GM19351 (cell line): Measurements from ENCODE around the gene ZNF771.
"Not testable (repeated sequence)": the region's sequence is repeated elsewhere in the genome, so short reads cannot be mapped to it uniquely, and the experiment has no call there.

Source experiments
- ATAC-seq: cut with Tn5 transposase; IDR thresholded peaks from one replicate; pipeline ENCODE4 v1.9.1; 2021; ENCODE audit warnings: mild to moderate bottlenecking, moderate library complexity; ENCODE audit not compliant: unreplicated experiment

ZNF771 gene

GRCh38 chr16:30375864-30376263, 31.5 kb upstream of the ZNF771 start:
- no peak for ATAC-seq

DNA sequence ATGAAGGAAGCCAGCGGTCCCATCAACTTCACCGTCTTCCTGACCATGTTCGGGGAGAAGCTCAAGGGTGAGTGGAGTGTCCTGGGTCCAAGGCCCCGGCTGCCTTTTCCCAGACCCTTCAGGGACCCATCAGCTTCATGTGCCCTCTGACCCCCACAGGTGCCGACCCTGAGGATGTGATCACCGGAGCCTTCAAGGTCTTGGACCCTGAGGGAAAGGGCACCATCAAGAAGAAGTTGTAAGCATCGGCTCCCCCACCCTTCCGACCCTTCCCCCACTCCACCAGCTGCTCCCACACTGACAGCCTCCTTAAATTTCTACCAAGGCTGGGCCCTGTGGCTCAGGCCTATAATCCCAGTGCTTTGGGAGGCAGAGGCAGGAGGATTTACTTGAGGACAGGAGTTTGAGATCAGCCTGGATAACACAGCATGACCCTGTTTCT, 30.9 kb upstream of the ZNF771 start:
- no peak for ATAC-seq

DNA sequence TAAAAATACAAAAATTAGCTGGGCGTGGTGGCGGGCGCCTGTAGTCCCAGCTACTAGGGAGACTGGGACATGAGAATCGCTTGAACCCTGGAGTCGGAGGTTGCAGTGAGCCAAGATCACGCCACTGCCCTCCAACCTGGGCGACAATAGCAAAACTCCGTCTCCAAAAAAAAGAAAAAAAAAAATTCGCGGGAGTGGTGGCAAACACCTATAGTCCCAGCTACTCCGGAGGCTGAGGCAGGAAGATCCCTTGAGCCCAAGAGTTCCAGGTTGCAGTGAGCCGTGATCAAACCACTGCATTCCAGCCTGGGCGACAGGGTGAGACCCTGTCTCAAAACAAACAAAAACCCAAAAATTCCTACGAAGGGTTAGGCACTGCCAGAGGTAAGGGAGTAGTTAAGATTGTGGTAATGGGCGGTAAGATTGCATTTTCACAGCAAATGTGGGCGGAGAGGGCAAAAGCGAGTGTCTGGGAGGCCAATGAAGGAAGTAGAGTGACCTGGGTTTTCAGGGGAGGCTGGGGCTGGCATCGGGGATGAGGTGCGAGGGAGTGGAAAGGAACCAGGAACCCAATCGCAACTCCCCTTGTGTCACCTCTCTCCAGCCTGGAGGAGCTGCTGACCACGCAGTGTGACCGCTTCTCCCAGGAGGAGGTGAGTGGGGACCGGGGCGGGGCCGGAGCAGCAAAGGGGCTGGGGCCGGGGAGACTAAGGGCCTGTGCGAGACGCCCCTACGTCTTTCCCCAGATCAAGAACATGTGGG, 30.2 kb upstream of the ZNF771 start:
- no peak for ATAC-seq

- ATAC-seq = peak; percentile 27
These were observed 29.6 kb upstream of the ZNF771 start for GRCh38 chr16:30377812-30378235.

- ATAC-seq = peak; percentile 85
These were observed 28.9 kb upstream of the ZNF771 start for GRCh38 chr16:30378236-30379157.

- no peak for ATAC-seq
These were observed 28.1 kb upstream of the ZNF771 start for GRCh38 chr16:30379158-30379783.

DNA sequence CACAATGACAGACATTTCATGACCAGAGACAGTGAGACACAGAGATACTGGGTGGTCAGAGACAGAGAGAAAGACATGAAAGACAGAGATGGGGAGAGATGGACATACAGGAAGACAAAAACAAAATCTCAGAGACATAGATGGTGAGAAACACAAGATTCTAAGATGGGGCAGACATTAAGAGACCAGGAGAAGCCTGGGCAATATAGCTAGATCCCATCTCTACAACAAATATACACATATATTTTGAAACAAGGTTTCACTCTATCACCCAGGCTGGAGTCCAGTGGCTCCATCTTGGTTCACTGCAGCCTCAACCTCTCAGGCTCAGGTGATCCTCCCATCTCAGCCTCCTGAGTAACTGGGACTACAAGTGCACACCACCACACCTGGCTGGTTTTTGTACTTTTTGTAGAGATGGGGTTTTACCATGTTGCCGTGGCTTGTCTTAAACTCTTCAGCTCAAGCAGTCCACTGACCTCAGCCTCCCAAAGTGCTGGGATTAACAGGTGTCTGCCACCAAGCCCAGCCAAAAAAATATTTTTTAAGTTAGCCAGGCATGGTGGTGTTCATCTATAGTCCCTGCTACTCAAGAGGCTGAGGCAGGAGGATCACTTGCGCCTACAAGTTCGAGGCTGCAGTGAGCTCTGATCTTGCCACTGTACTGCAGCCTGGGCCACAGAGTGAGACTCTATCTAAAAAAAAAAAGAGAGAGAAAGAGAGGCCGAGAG, 27.2 kb upstream of the ZNF771 start:
- no peak for ATAC-seq

DNA sequence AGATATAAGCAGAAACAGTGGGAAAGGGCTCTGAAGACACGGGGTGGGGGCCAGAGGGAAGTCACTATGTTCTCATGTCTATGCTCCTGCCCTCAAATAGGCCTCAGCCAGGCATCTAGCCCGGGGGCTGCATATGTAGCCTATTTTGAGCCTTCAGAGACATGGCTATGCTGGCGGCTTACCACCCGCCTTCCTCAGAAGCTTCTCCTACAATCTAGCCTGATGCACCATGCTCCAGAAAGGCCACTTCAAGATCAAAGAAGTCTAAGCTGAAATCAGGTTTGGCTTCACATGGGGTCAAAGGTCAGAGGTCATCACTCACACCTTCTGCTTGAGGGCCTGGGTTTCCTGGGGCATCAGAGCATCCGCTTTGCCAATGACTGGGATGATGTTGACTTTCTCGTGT, 26.6 kb upstream of the ZNF771 start:
- ATAC-seq = no peak

- no peak for ATAC-seq
These were observed 25.9 kb upstream of the ZNF771 start for GRCh38 chr16:30381291-30382041.

GRCh38 chr16:30382111-30382881, 25.1 kb upstream of the ZNF771 start, which contains the start of gene SEPTIN1:
Gene SEPTIN1 (minus strand): TSS chr16:30382561. CDS start chr16:30382542, 19 bp downstream.
- peak; percentile 43 for ATAC-seq

DNA sequence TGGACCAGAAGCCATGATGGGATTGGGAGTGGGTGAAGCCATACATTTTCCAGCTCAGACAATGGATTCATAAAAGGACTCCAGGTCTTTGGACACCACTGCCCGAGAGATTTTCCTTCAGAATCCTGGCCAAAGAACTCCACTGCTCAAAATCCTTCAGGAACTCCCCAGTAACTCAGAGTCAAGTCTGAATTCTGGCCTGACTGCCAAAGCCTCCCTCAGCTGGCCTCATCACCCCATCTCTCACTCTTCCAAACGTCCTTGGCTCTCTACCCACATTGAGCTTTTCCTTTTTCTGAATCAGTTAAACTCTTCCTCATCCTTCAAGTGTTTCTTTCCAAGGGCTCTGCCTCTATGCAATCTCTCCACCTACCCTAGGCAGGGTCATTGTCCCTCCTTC, 23.9 kb upstream of the ZNF771 start:
- no peak for ATAC-seq

DNA sequence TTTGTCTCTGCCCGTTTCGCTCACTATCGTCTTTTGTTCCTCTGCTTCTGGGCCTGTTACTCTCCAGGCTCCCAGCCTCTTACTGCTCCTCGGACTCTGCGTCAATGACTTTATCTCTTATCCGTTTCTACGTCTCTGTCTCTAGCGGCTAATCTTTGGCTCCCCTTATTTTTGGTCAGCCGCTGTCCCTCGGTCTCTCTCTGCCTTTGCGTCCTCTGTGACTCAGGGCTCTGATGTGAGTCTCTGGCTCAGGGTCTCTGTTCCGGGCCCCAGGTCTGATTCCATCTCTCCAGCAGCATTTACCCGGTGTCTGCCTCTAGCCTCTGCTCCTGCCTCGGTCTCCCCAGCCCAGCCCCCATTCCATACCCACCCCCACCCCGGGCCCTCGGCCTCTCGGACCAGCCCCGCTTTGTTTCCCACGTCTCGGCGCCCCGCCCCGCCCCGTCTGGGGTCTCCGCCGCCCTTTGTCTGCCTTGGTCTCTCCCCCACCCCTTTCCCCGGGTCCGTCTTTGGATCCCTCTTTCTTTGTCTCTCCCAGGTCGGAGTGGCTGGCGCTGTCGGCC, 12.7 kb upstream of the ZNF771 start:
- no peak for ATAC-seq

- no peak for ATAC-seq
These were observed 12.0 kb upstream of the ZNF771 start, which contains the start of gene ZNF48 for GRCh38 chr16:30395155-30395991. Gene ZNF48 (plus strand): TSS chr16:30395420. CDS start chr16:30395795, 375 bp downstream.

DNA sequence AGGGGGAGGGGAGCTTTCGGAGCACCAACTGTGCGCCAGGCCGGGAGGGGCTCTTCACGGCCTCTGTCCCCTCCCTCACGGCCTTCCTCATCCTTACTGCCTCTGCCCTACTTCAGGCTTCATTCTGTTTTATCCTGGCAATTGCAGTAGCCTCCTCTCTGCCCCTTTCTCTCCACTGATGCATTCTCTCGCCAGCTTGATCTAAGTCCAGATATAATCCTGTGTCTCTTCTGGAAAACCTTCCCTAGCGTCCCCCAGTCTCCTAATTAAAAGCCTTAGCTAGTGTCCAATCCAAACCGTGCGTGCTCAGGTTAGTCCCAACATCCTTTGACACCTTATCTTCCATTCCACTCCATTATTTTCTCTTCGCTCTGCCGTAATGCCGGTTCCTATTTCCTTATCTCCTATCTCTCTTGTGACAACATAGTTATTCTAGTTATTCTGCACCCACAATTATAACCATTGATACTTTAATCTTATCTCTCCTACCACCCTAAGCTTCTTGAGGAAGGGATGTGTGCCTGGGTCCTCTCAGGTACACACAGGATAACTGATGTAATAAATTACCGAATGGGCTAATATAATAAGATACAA, 11.3 kb upstream of the ZNF771 start:
- ATAC-seq = no peak

DNA sequence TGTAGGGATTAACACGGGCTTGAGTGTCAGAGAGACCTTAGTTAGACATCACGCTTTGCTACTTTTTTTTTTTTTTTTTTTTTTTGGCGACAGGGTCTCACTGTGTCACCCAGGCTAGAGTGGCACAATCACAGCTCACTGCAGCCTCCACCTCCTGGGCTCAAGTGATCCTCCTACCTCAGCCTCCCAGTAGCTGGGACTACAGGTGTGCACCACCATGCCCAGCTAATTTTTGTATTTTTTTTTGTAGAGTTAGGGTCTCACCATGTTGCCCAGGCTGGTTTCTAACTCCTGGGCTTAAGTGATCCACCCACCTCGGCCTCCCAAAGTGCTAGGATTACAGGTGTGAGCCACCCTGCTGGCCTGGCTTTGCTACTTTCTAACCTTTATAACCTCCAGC, 10.8 kb upstream of the ZNF771 start:
- not testable (repeated sequence) for ATAC-seq

- no peak for ATAC-seq
These were observed 10.3 kb upstream of the ZNF771 start for GRCh38 chr16:30397056-30397455.
